ENCODE measurements around the gene ANO10. TPM values are rescaled to one million over a fixed set of nuclear protein-coding genes. Genes with fewer than 3 reads are reported as not detected.

ANO10 gene
- total RNA-seq, 1 donor from 2014 or later = 56.9 TPM

GRCh38 chr3:43320288-43320687 lies 301.5 kb downstream of the ANO10 start:
- no peaks in the 10 kb centered on the region for H3K9me3 Mint-ChIP-seq (ENCODE audit: low read depth)
- DNase-seq (ENCODE audit: low spot score) = no peak
- H3K4me3 Mint-ChIP-seq (ENCODE audit: unreplicated experiment) = no peak overlapping the region
- H3K27me3 Mint-ChIP-seq (ENCODE audit: low read depth) = no peaks in the 10 kb centered on the region
- H3K4me1 Mint-ChIP-seq (ENCODE audit: low read depth) = peaks cover 25% of the 10 kb centered on the region
- no peak overlapping the region for H3K27ac Mint-ChIP-seq (ENCODE audit: unreplicated experiment)
- H3K36me3 Mint-ChIP-seq (ENCODE audit: low read depth) = no peaks in the 10 kb centered on the region
- no peak for TF ChIP-seq CTCF (IDR thresholded peaks at IDR 0.05)

GRCh38 chr3:43319794-43320193 lies 302.0 kb downstream of the ANO10 start:
- H3K4me3 Mint-ChIP-seq (ENCODE audit: unreplicated experiment) = no peak overlapping the region
- H3K27ac Mint-ChIP-seq (ENCODE audit: unreplicated experiment) = no peak overlapping the region
- peaks cover 24% of the 10 kb centered on the region for H3K4me1 Mint-ChIP-seq (ENCODE audit: low read depth)

GRCh38 chr3:43319376-43319775 lies 302.4 kb downstream of the ANO10 start:
- Mint-ChIP-seq H3K27me3 (ENCODE audit: low read depth) (no peaks in the 10 kb centered on the region), H3K4me1 (ENCODE audit: low read depth) (peaks cover 24% of the 10 kb centered on the region), H3K36me3 (ENCODE audit: low read depth) (no peaks in the 10 kb centered on the region), H3K4me3 (ENCODE audit: unreplicated experiment) (no peak overlapping the region), H3K9me3 (ENCODE audit: low read depth) (no peaks in the 10 kb centered on the region), H3K27ac (ENCODE audit: unreplicated experiment) (no peak overlapping the region)
- DNase-seq (ENCODE audit: low spot score) = no peak
- TF ChIP-seq CTCF (IDR thresholded peaks at IDR 0.05) = no peak

More at GRCh38 chr3:43319794-43320193, 302.0 kb downstream of the ANO10 start:
- TF ChIP-seq CTCF (IDR thresholded peaks at IDR 0.05) = no peak
- Mint-ChIP-seq H3K27me3 (ENCODE audit: low read depth) (no peaks in the 10 kb centered on the region), H3K9me3 (ENCODE audit: low read depth) (no peaks in the 10 kb centered on the region), H3K36me3 (ENCODE audit: low read depth) (no peaks in the 10 kb centered on the region)
- no peak for DNase-seq (ENCODE audit: low spot score)

GRCh38 chr3:43317461-43318316 lies 304.1 kb downstream of the ANO10 start:
- Mint-ChIP-seq H3K4me1 (ENCODE audit: low read depth) (peaks cover 24% of the 10 kb centered on the region), H3K36me3 (ENCODE audit: low read depth) (peaks cover under 1% of the 10 kb centered on the region), H3K4me3 (ENCODE audit: unreplicated experiment) (peak overlapping the region; percentile 17), H3K27me3 (ENCODE audit: low read depth) (no peaks in the 10 kb centered on the region), H3K9me3 (ENCODE audit: low read depth) (no peaks in the 10 kb centered on the region), H3K27ac (ENCODE audit: unreplicated experiment) (peak overlapping the region; percentile 91)
- TF ChIP-seq CTCF (IDR thresholded peaks at IDR 0.05) = peak; percentile 48
- DNase-seq (ENCODE audit: low spot score) = no peak

GRCh38 chr3:43316783-43317460 lies 304.9 kb downstream of the ANO10 start:
- H3K4me1 Mint-ChIP-seq (ENCODE audit: low read depth) = peaks cover 24% of the 10 kb centered on the region
- no peak for DNase-seq (ENCODE audit: low spot score)

More at GRCh38 chr3:43316783-43317460, 304.9 kb downstream of the ANO10 start:
- TF ChIP-seq CTCF (IDR thresholded peaks at IDR 0.05) = no peak
- Mint-ChIP-seq H3K27ac (ENCODE audit: unreplicated experiment) (peak overlapping the region; percentile 91), H3K27me3 (ENCODE audit: low read depth) (no peaks in the 10 kb centered on the region), H3K36me3 (ENCODE audit: low read depth) (peaks cover 2% of the 10 kb centered on the region), H3K4me3 (ENCODE audit: unreplicated experiment) (no peak overlapping the region), H3K9me3 (ENCODE audit: low read depth) (no peaks in the 10 kb centered on the region)
